Neural progenitor cell (in vitro differentiated cells): ENCODE data around the gene MBL2. TPM values are rescaled to one million over a fixed set of nuclear protein-coding genes. Genes with fewer than 3 reads are reported as not detected.

ENCODE experiments used
- DNase-seq: peaks from one replicate; pipeline ENCODE4 v3.0.0-alpha.2; 2016; ENCODE audit warnings: low spot score
- H2AFZ ChIP-seq: fragments of 200-600 bp; sonication (generic); replicated peaks from 2 replicates; pipeline ENCODE4 v1.6.1; 2016; ENCODE audit warnings: antibody characterized with exemption
- H3F3A ChIP-seq: fragments of 200-600 bp; sonication (generic); 2 replicates; pipeline ENCODE4 v1.6.1; 2016; ENCODE audit warnings: antibody characterized with exemption, low read depth
- H3K27ac ChIP-seq: fragments of 200-600 bp; sonication (generic); 2 replicates; pipeline ENCODE4 v1.5.1; 2016; ENCODE audit warnings: mild to moderate bottlenecking
- H3K27me3 ChIP-seq: fragments of 200-600 bp; sonication (generic); 2 replicates; pipeline ENCODE4 v1.6.1; 2016; ENCODE audit warnings: mild to moderate bottlenecking, moderate library complexity
- H3K36me3 ChIP-seq: fragments of 200-600 bp; sonication (generic); 2 replicates; pipeline ENCODE4 v1.5.1; 2016
- H3K4me1 ChIP-seq: fragments of 200-600 bp; sonication (generic); 2 replicates; pipeline ENCODE4 v1.6.1; 2016; ENCODE audit warnings: mixed run types
- H3K4me2 ChIP-seq: fragments of 200-600 bp; sonication (generic); 2 replicates; pipeline ENCODE4 v1.6.1; 2016
- H3K4me3 ChIP-seq: fragments of 200-600 bp; sonication (generic); 2 replicates; pipeline ENCODE4 v1.5.1; 2016
- H3K79me2 ChIP-seq: fragments of 200-600 bp; sonication (generic); 2 replicates; pipeline ENCODE4 v1.6.1; 2016; ENCODE audit warnings: low read depth
- H3K9ac ChIP-seq: fragments of 200-600 bp; sonication (generic); 2 replicates; pipeline ENCODE4 v1.6.1; 2016
- H3K9me3 ChIP-seq: fragments of 200-600 bp; sonication (generic); 2 replicates; pipeline ENCODE4 v1.5.1; 2016; ENCODE audit warnings: low read depth
- H4K20me1 ChIP-seq: fragments of 200-600 bp; sonication (generic); 2 replicates; pipeline ENCODE4 v1.6.1; 2016; ENCODE audit warnings: low read depth
- H3K27ac Mint-ChIP-seq: 3 replicates; pipeline ENCODE4 v1.8.0; 2021; ENCODE audit warnings: mixed read lengths
- H3K27me3 Mint-ChIP-seq: 2 replicates; pipeline ENCODE4 v1.8.0; 2022; ENCODE audit warnings: low read depth, mild to moderate bottlenecking, inconsistent platforms, moderate library complexity, mixed read lengths; ENCODE audit not compliant: insufficient read depth
- H3K36me3 Mint-ChIP-seq: 3 replicates; pipeline ENCODE4 v1.8.0; 2021; ENCODE audit warnings: mixed read lengths
- H3K4me1 Mint-ChIP-seq: 3 replicates; pipeline ENCODE4 v1.8.0; 2021; ENCODE audit warnings: mixed read lengths
- H3K4me3 Mint-ChIP-seq: 3 replicates; pipeline ENCODE4 v1.8.0; 2021; ENCODE audit warnings: mild to moderate bottlenecking, moderate library complexity, mixed read lengths
- H3K9me3 Mint-ChIP-seq: 3 replicates; pipeline ENCODE4 v1.8.0; 2020; ENCODE audit warnings: mixed read lengths
- CTCF ChIP-seq: fragments of 200-600 bp; sonication (generic); IDR thresholded peaks from 2 replicates; pipeline ENCODE4 v1.5.1; 2017; ENCODE audit warnings: antibody characterized with exemption, mild to moderate bottlenecking
- EZH2 ChIP-seq: fragments of 200-600 bp; sonication (generic); IDR thresholded peaks from 2 replicates; pipeline ENCODE4 v1.6.1; 2017; ENCODE audit warnings: antibody characterized with exemption, mild to moderate bottlenecking, moderate library complexity
- EZH2phosphoT487 ChIP-seq: fragments of 200-600 bp; sonication (generic); IDR thresholded peaks from 2 replicates; pipeline ENCODE4 v1.6.1; 2017; ENCODE audit warnings: antibody characterized with exemption
- total RNA-seq: library from RNA; depleted of rRNA; stranded (reverse); fragments of >200 nt; gene quantifications from 2 replicates; pipeline ENCODE4 v1.2.3, GENCODE V29; 2015; ENCODE audit warnings: low replicate concordance

The MBL2 gene
- total RNA-seq, 1 donor from 2014 or later = not detected

GRCh38 chr10:52759154-52759553, 13.4 kb downstream of the MBL2 start:
- Mint-ChIP-seq H3K36me3 (no peaks in the 10 kb centered on the region), H3K9me3 (no peaks in the 10 kb centered on the region), H3K27me3 (peaks cover 8% of the 10 kb centered on the region), H3K4me1 (no peaks in the 10 kb centered on the region), H3K27ac (no peak overlapping the region), H3K4me3 (no peak overlapping the region)
- Histone ChIP-seq H3K27ac (no peak overlapping the region), H3K27me3 (no peaks in the 10 kb centered on the region), H3K36me3 (no peaks in the 10 kb centered on the region), H3K9ac (no peak overlapping the region), H2AFZ (no peak overlapping the region), H3K9me3 (no peaks in the 10 kb centered on the region), H3K4me2 (no peak overlapping the region), H3K4me3 (no peak overlapping the region), H3F3A (no peaks in the 10 kb centered on the region), H4K20me1 (no peaks in the 10 kb centered on the region), H3K79me2 (no peaks in the 10 kb centered on the region), H3K4me1 (no peaks in the 10 kb centered on the region)
- no peak for DNase-seq
- no peak for TF ChIP-seq CTCF
- TF ChIP-seq EZH2 = no peak
- TF ChIP-seq EZH2phosphoT487 = no peak

- H3K27ac Mint-ChIP-seq = no peak overlapping the region
- no peaks in the 10 kb centered on the region for H4K20me1 ChIP-seq
- H2AFZ ChIP-seq = no peak overlapping the region
- H3K27ac ChIP-seq = no peak overlapping the region
- no peak overlapping the region for H3K4me3 Mint-ChIP-seq
- no peaks in the 10 kb centered on the region for H3K9me3 ChIP-seq
- H3K9ac ChIP-seq = no peak overlapping the region
- TF ChIP-seq EZH2 = no peak
- TF ChIP-seq CTCF = no peak
- TF ChIP-seq EZH2phosphoT487 = no peak
- no peak for DNase-seq
- H3F3A ChIP-seq = no peaks in the 10 kb centered on the region
- H3K79me2 ChIP-seq = no peaks in the 10 kb centered on the region
- H3K4me1 ChIP-seq = no peaks in the 10 kb centered on the region
- H3K36me3 Mint-ChIP-seq = no peaks in the 10 kb centered on the region
- no peaks in the 10 kb centered on the region for H3K36me3 ChIP-seq
- no peaks in the 10 kb centered on the region for H3K27me3 ChIP-seq
- no peaks in the 10 kb centered on the region for H3K4me1 Mint-ChIP-seq
- H3K27me3 Mint-ChIP-seq = peaks cover 8% of the 10 kb centered on the region
- no peaks in the 10 kb centered on the region for H3K9me3 Mint-ChIP-seq
- H3K4me3 ChIP-seq = no peak overlapping the region
- no peak overlapping the region for H3K4me2 ChIP-seq
Measured at GRCh38 chr10:52758406-52758805, 14.2 kb downstream of the MBL2 start.

- no peak overlapping the region for H2AFZ ChIP-seq
- no peaks in the 10 kb centered on the region for H3K27me3 ChIP-seq
- H3K4me1 Mint-ChIP-seq = no peaks in the 10 kb centered on the region
- H3K36me3 ChIP-seq = no peaks in the 10 kb centered on the region
- H3K4me2 ChIP-seq = no peak overlapping the region
- peaks cover 8% of the 10 kb centered on the region for H3K27me3 Mint-ChIP-seq
- H3F3A ChIP-seq = no peaks in the 10 kb centered on the region
- H3K27ac Mint-ChIP-seq = no peak overlapping the region
- H3K4me3 ChIP-seq = no peak overlapping the region
- no peak overlapping the region for H3K9ac ChIP-seq
- H3K79me2 ChIP-seq = no peaks in the 10 kb centered on the region
- no peak overlapping the region for H3K4me3 Mint-ChIP-seq
- H4K20me1 ChIP-seq = no peaks in the 10 kb centered on the region
- H3K9me3 ChIP-seq = no peaks in the 10 kb centered on the region
- H3K36me3 Mint-ChIP-seq = no peaks in the 10 kb centered on the region
- TF ChIP-seq EZH2phosphoT487 (no peak), EZH2 (no peak), CTCF (no peak)
- DNase-seq = no peak
- no peaks in the 10 kb centered on the region for H3K4me1 ChIP-seq
- no peaks in the 10 kb centered on the region for H3K9me3 Mint-ChIP-seq
- H3K27ac ChIP-seq = no peak overlapping the region
Measured at GRCh38 chr10:52757773-52758172, 14.8 kb downstream of the MBL2 start.

GRCh38 chr10:52756966-52757365, 15.6 kb downstream of the MBL2 start:
- no peaks in the 10 kb centered on the region for H3K79me2 ChIP-seq
- no peak overlapping the region for H3K4me2 ChIP-seq
- H3K27me3 ChIP-seq = no peaks in the 10 kb centered on the region
- Mint-ChIP-seq H3K36me3 (no peaks in the 10 kb centered on the region), H3K4me1 (no peaks in the 10 kb centered on the region), H3K27ac (no peak overlapping the region), H3K4me3 (no peak overlapping the region), H3K9me3 (no peaks in the 10 kb centered on the region), H3K27me3 (peaks cover 4% of the 10 kb centered on the region)
- no peak for DNase-seq
- no peaks in the 10 kb centered on the region for H3K36me3 ChIP-seq
- H3K4me3 ChIP-seq = no peak overlapping the region
- TF ChIP-seq CTCF (no peak), EZH2 (no peak), EZH2phosphoT487 (no peak)
- no peaks in the 10 kb centered on the region for H4K20me1 ChIP-seq
- no peak overlapping the region for H3K27ac ChIP-seq
- no peaks in the 10 kb centered on the region for H3K9me3 ChIP-seq
- H2AFZ ChIP-seq = no peak overlapping the region
- no peaks in the 10 kb centered on the region for H3K4me1 ChIP-seq
- no peaks in the 10 kb centered on the region for H3F3A ChIP-seq
- H3K9ac ChIP-seq = no peak overlapping the region
